MM.1S (cell line): ENCODE data around the gene PAX8.
"Not testable (repeated sequence)": the region's sequence is repeated elsewhere in the genome, so short reads cannot be mapped to it uniquely, and the experiment has no call there.

Experiments
- DNase-seq: peaks from one replicate; pipeline ENCODE4 v3.0.0-alpha.2; 2015
- H2AFZ ChIP-seq: fragments of 300-600 bp; sonication (generic); 2 replicates; pipeline ENCODE4 v1.6.0; 2016; ENCODE audit warnings: antibody characterized with exemption, low read length
- H3F3A ChIP-seq: fragments of 300-600 bp; sonication (generic); 2 replicates; pipeline ENCODE4 v1.6.1; 2016; ENCODE audit warnings: mild to moderate bottlenecking, antibody characterized with exemption, low read length, moderate library complexity, mixed read lengths; ENCODE audit not compliant: insufficient read depth
- H3K27ac ChIP-seq: fragments of 300-600 bp; sonication (generic); 2 replicates; pipeline ENCODE4 v1.5.1; 2016; ENCODE audit warnings: mild to moderate bottlenecking, low read length
- H3K27me3 ChIP-seq: fragments of 300-600 bp; sonication (generic); replicated peaks from 2 replicates; pipeline ENCODE4 v1.6.0; 2016; ENCODE audit warnings: low read length; ENCODE audit not compliant: insufficient read depth
- H3K36me3 ChIP-seq: fragments of 300-600 bp; sonication (generic); replicated peaks from 2 replicates; pipeline ENCODE4 v1.6.1; 2016; ENCODE audit warnings: mild to moderate bottlenecking, low read length, mixed read lengths; ENCODE audit not compliant: insufficient read depth
- H3K4me1 ChIP-seq: fragments of 300-600 bp; sonication (generic); 2 replicates; pipeline ENCODE4 v1.6.1; 2016; ENCODE audit warnings: low read length, mixed read lengths
- H3K4me2 ChIP-seq: fragments of 300-600 bp; sonication (generic); 2 replicates; pipeline ENCODE4 v1.6.0; 2016; ENCODE audit warnings: low read depth, low read length
- H3K4me3 ChIP-seq: fragments of 300-600 bp; sonication (generic); 2 replicates; pipeline ENCODE4 v1.5.1; 2016; ENCODE audit warnings: low read length, mixed read lengths
- H3K79me2 ChIP-seq: fragments of 300-600 bp; sonication (generic); 2 replicates; pipeline ENCODE4 v1.6.1; 2016; ENCODE audit warnings: mixed run types, low read length, mixed read lengths
- H3K9ac ChIP-seq: fragments of 300-600 bp; sonication (generic); 2 replicates; pipeline ENCODE4 v1.6.1; 2016; ENCODE audit warnings: low read length, mixed read lengths
- H3K9me2 ChIP-seq: fragments of 300-600 bp; sonication (generic); replicated peaks from 2 replicates; pipeline ENCODE4 v1.6.1; 2016; ENCODE audit warnings: mild to moderate bottlenecking, low read length, mixed read lengths; ENCODE audit not compliant: insufficient read depth
- H3K9me3 ChIP-seq: fragments of 300-600 bp; sonication (generic); replicated peaks from 2 replicates; pipeline ENCODE4 v1.6.1; 2016; ENCODE audit warnings: mild to moderate bottlenecking, low read length, mixed read lengths; ENCODE audit not compliant: insufficient read depth
- H4K20me1 ChIP-seq: fragments of 300-600 bp; sonication (generic); 2 replicates; pipeline ENCODE4 v1.6.1; 2016; ENCODE audit warnings: mild to moderate bottlenecking, low read length, moderate library complexity, mixed read lengths; ENCODE audit not compliant: insufficient read depth
- CTCF ChIP-seq: fragments of 300-600 bp; sonication (generic); IDR thresholded peaks from 2 replicates; pipeline ENCODE4 v1.5.1; 2016; ENCODE audit warnings: antibody characterized with exemption, low read length, mixed read lengths
- EZH2 ChIP-seq: fragments of 300-600 bp; sonication (generic); optimal IDR thresholded peaks from 2 replicates; pipeline ENCODE3; 2017; ENCODE audit warnings: low read depth, mild to moderate bottlenecking, antibody characterized with exemption, low read length, mixed read lengths
- EZH2phosphoT487 ChIP-seq: fragments of 300-600 bp; sonication (generic); IDR thresholded peaks from 2 replicates; pipeline ENCODE4 v1.6.1; 2018; ENCODE audit warnings: antibody characterized with exemption, low read length

Gene PAX8

GRCh38 chr2:113309655-113310387 is 31.1 kb upstream of the PAX8 start:
- H3K4me1 ChIP-seq = no peaks in the 10 kb centered on the region
- no peak for TF ChIP-seq CTCF
- TF ChIP-seq EZH2phosphoT487 = no peak
- TF ChIP-seq EZH2 = no peak
- H3K4me2 ChIP-seq = no peak overlapping the region
- H3K4me3 ChIP-seq = no peak overlapping the region
- no peak for DNase-seq
- H3K27me3 ChIP-seq = no peaks in the 10 kb centered on the region
- H3K36me3 ChIP-seq = no peaks in the 10 kb centered on the region
- H3K79me2 ChIP-seq = no peaks in the 10 kb centered on the region
- no peaks in the 10 kb centered on the region for H4K20me1 ChIP-seq
- no peaks in the 10 kb centered on the region for H3K9me3 ChIP-seq
- H2AFZ ChIP-seq = no peak overlapping the region
- H3K27ac ChIP-seq = no peak overlapping the region
- no peaks in the 10 kb centered on the region for H3F3A ChIP-seq
- no peak overlapping the region for H3K9ac ChIP-seq
- no peaks in the 10 kb centered on the region for H3K9me2 ChIP-seq

- H3K27ac ChIP-seq, H3K9me2 ChIP-seq, H3K27me3 ChIP-seq, H3F3A ChIP-seq, H3K36me3 ChIP-seq, H4K20me1 ChIP-seq, H3K9me3 ChIP-seq, H3K4me3 ChIP-seq, H3K4me1 ChIP-seq, DNase-seq, H3K4me2 ChIP-seq, H3K79me2 ChIP-seq, H3K9ac ChIP-seq, H2AFZ ChIP-seq: not testable (repeated sequence)
These were observed 30.1 kb upstream of the PAX8 start for GRCh38 chr2:113308784-113309183.

GRCh38 chr2:113306207-113306606 is 27.5 kb upstream of the PAX8 start:
- not testable (repeated sequence) for DNase-seq, H3K79me2 ChIP-seq, H3F3A ChIP-seq, H3K4me1 ChIP-seq, H3K9me2 ChIP-seq, H3K9me3 ChIP-seq, H3K36me3 ChIP-seq, H4K20me1 ChIP-seq, H3K4me3 ChIP-seq, H3K9ac ChIP-seq, H3K27me3 ChIP-seq, H3K4me2 ChIP-seq, H2AFZ ChIP-seq, H3K27ac ChIP-seq

GRCh38 chr2:113305749-113306148 is 27.0 kb upstream of the PAX8 start:
- not testable (repeated sequence) for H3K9me2 ChIP-seq, H3K36me3 ChIP-seq, H3K4me3 ChIP-seq, DNase-seq, H3K27me3 ChIP-seq, H3K9ac ChIP-seq, H3K79me2 ChIP-seq, H3K4me1 ChIP-seq, H4K20me1 ChIP-seq, H3K4me2 ChIP-seq, H3F3A ChIP-seq, H2AFZ ChIP-seq, H3K27ac ChIP-seq, H3K9me3 ChIP-seq

GRCh38 chr2:113305146-113305545 is 26.4 kb upstream of the PAX8 start:
- no peak overlapping the region for H3K4me2 ChIP-seq
- H2AFZ ChIP-seq = no peak overlapping the region
- no peaks in the 10 kb centered on the region for H3K27me3 ChIP-seq
- no peak overlapping the region for H3K4me3 ChIP-seq
- H3K27ac ChIP-seq = no peak overlapping the region
- no peaks in the 10 kb centered on the region for H4K20me1 ChIP-seq
- DNase-seq = no peak
- H3K36me3 ChIP-seq = no peaks in the 10 kb centered on the region
- TF ChIP-seq EZH2phosphoT487 = no peak
- TF ChIP-seq EZH2 = no peak
- TF ChIP-seq CTCF = no peak
- H3F3A ChIP-seq = no peaks in the 10 kb centered on the region
- no peaks in the 10 kb centered on the region for H3K79me2 ChIP-seq
- no peaks in the 10 kb centered on the region for H3K9me3 ChIP-seq
- H3K9me2 ChIP-seq = no peaks in the 10 kb centered on the region
- H3K9ac ChIP-seq = no peak overlapping the region
- no peaks in the 10 kb centered on the region for H3K4me1 ChIP-seq
